Central memory CD8-positive, alpha-beta T cell (primary cell): Measurements from ENCODE around the gene NUCB1.
"Not testable (repeated sequence)": the region's sequence is repeated elsewhere in the genome, so short reads cannot be mapped to it uniquely, and the experiment has no call there.

ENCODE experiments used
- ATAC-seq: fragments of 150-1000 bp; cut with Tn5 transposase; replicated peaks from 2 replicates; pipeline ENCODE4 v1.10.0; 2022; ENCODE audit warnings: mild to moderate bottlenecking, moderate FRiP score, moderate number of reproducible peaks; ENCODE audit not compliant: poor library complexity, severe bottlenecking; ENCODE audit errors: extremely low read depth
- DNase-seq, 2 donors: peaks; one replicate each; pipeline ENCODE4 v3.0.0; 2021; ENCODE audit warnings: low spot score in 2 of 2
- H3K27ac Mint-ChIP-seq: one replicate; pipeline ENCODE4 v1.8.0; 2022; ENCODE audit warnings: low read depth, mild to moderate bottlenecking, moderate library complexity, mixed read lengths
- H3K27me3 Mint-ChIP-seq: one replicate; pipeline ENCODE4 v1.8.0; 2022; ENCODE audit warnings: mixed read lengths
- H3K36me3 Mint-ChIP-seq: one replicate; pipeline ENCODE4 v1.8.0; 2022; ENCODE audit warnings: mild to moderate bottlenecking, moderate library complexity, mixed read lengths; ENCODE audit not compliant: insufficient read depth
- H3K4me1 Mint-ChIP-seq: one replicate; pipeline ENCODE4 v1.8.0; 2022; ENCODE audit warnings: mixed read lengths
- H3K4me3 Mint-ChIP-seq: one replicate; pipeline ENCODE4 v1.8.0; 2022; ENCODE audit warnings: mild to moderate bottlenecking, moderate library complexity, mixed read lengths
- H3K9me3 Mint-ChIP-seq: one replicate; pipeline ENCODE4 v1.8.0; 2022; ENCODE audit warnings: mixed read lengths

NUCB1 gene

GRCh38 chr19:48900477-48901406 is 630 bp downstream of the NUCB1 start:
- H3K9me3 Mint-ChIP-seq: no peaks in the 10 kb centered on the region
- H3K27ac Mint-ChIP-seq: peak overlapping the region; percentile 97
- H3K4me1 Mint-ChIP-seq: peaks cover 38% of the 10 kb centered on the region
- DNase-seq (no peak), ATAC-seq (peak; percentile 24)
- H3K36me3 Mint-ChIP-seq: peaks cover 23% of the 10 kb centered on the region
- H3K27me3 Mint-ChIP-seq: peaks cover 11% of the 10 kb centered on the region
- H3K4me3 Mint-ChIP-seq: peak overlapping the region; percentile 97

GRCh38 chr19:48902291-48902690 is 2.2 kb downstream of the NUCB1 start:
- H3K27me3 Mint-ChIP-seq, H3K9me3 Mint-ChIP-seq, ATAC-seq, H3K27ac Mint-ChIP-seq, DNase-seq: not testable (repeated sequence)
- Mint-ChIP-seq H3K4me1 (peaks cover 31% of the 10 kb centered on the region), H3K4me3 (peak overlapping the region; percentile 97), H3K36me3 (peaks cover 33% of the 10 kb centered on the region)

GRCh38 chr19:48903788-48904187 is 3.7 kb downstream of the NUCB1 start:
- H3K4me3 Mint-ChIP-seq, H3K27ac Mint-ChIP-seq, DNase-seq, ATAC-seq, H3K9me3 Mint-ChIP-seq, H3K27me3 Mint-ChIP-seq: not testable (repeated sequence)
- Mint-ChIP-seq H3K36me3 (peaks cover 42% of the 10 kb centered on the region), H3K4me1 (peaks cover 31% of the 10 kb centered on the region)

- no peak overlapping the region for H3K4me3 Mint-ChIP-seq
- peaks cover 49% of the 10 kb centered on the region for H3K36me3 Mint-ChIP-seq
- no peak overlapping the region for H3K27ac Mint-ChIP-seq
- ATAC-seq (no peak), DNase-seq (no peak)
- H3K27me3 Mint-ChIP-seq: no peaks in the 10 kb centered on the region
- H3K4me1 Mint-ChIP-seq: peaks cover 19% of the 10 kb centered on the region
- no peaks in the 10 kb centered on the region for H3K9me3 Mint-ChIP-seq
Measured at GRCh38 chr19:48905664-48906063, 5.6 kb downstream of the NUCB1 start.

GRCh38 chr19:48906324-48906723 is 6.2 kb downstream of the NUCB1 start:
- DNase-seq (no peak), ATAC-seq (no peak)
- H3K4me3 Mint-ChIP-seq: no peak overlapping the region
- H3K9me3 Mint-ChIP-seq: no peaks in the 10 kb centered on the region
- H3K36me3 Mint-ChIP-seq: peaks cover 50% of the 10 kb centered on the region
- H3K4me1 Mint-ChIP-seq: peaks cover 14% of the 10 kb centered on the region
- H3K27me3 Mint-ChIP-seq: no peaks in the 10 kb centered on the region
- no peak overlapping the region for H3K27ac Mint-ChIP-seq

- DNase-seq (no peak), ATAC-seq (no peak)
- Mint-ChIP-seq H3K36me3 (peaks cover 56% of the 10 kb centered on the region), H3K27ac (no peak overlapping the region), H3K4me1 (peaks cover 2% of the 10 kb centered on the region), H3K27me3 (no peaks in the 10 kb centered on the region), H3K4me3 (no peak overlapping the region), H3K9me3 (no peaks in the 10 kb centered on the region)
Measured at GRCh38 chr19:48907671-48908070, 7.6 kb downstream of the NUCB1 start.

- H3K4me1 Mint-ChIP-seq, H3K27ac Mint-ChIP-seq, H3K27me3 Mint-ChIP-seq, DNase-seq, ATAC-seq, H3K9me3 Mint-ChIP-seq, H3K4me3 Mint-ChIP-seq: not testable (repeated sequence)
- H3K36me3 Mint-ChIP-seq: peaks cover 63% of the 10 kb centered on the region
Measured at GRCh38 chr19:48909424-48910077, 9.4 kb downstream of the NUCB1 start.

- Mint-ChIP-seq H3K27me3 (no peaks in the 10 kb centered on the region), H3K4me3 (no peak overlapping the region), H3K36me3 (peaks cover 60% of the 10 kb centered on the region), H3K4me1 (no peaks in the 10 kb centered on the region), H3K27ac (no peak overlapping the region), H3K9me3 (no peaks in the 10 kb centered on the region)
- no peak for ATAC-seq
- no peak for DNase-seq
Measured at GRCh38 chr19:48910803-48911202, 10.7 kb downstream of the NUCB1 start.

GRCh38 chr19:48913114-48913889 is 13.2 kb downstream of the NUCB1 start:
- peak overlapping the region; percentile 67 for H3K27ac Mint-ChIP-seq
- no peaks in the 10 kb centered on the region for H3K9me3 Mint-ChIP-seq
- peaks cover 51% of the 10 kb centered on the region for H3K36me3 Mint-ChIP-seq
- H3K4me3 Mint-ChIP-seq: no peak overlapping the region
- peak; percentile 70 for ATAC-seq
- DNase-seq: no peak
- H3K27me3 Mint-ChIP-seq: no peaks in the 10 kb centered on the region
- no peaks in the 10 kb centered on the region for H3K4me1 Mint-ChIP-seq

- H3K27ac Mint-ChIP-seq: peak overlapping the region; percentile 67
Measured at GRCh38 chr19:48914181-48914580, 14.1 kb downstream of the NUCB1 start.

GRCh38 chr19:48915757-48916156 is 15.6 kb downstream of the NUCB1 start:
- peaks cover 37% of the 10 kb centered on the region for H3K36me3 Mint-ChIP-seq
- H3K4me1 Mint-ChIP-seq: no peaks in the 10 kb centered on the region
- DNase-seq: no peak
- H3K9me3 Mint-ChIP-seq: no peaks in the 10 kb centered on the region
- ATAC-seq: no peak
- H3K4me3 Mint-ChIP-seq: no peak overlapping the region
- H3K27me3 Mint-ChIP-seq: no peaks in the 10 kb centered on the region
- no peak overlapping the region for H3K27ac Mint-ChIP-seq

More at GRCh38 chr19:48914181-48914580, 14.1 kb downstream of the NUCB1 start:
- H3K36me3 Mint-ChIP-seq: peaks cover 47% of the 10 kb centered on the region
- H3K27me3 Mint-ChIP-seq: no peaks in the 10 kb centered on the region
- ATAC-seq (no peak), DNase-seq (no peak)
- no peaks in the 10 kb centered on the region for H3K4me1 Mint-ChIP-seq
- no peak overlapping the region for H3K4me3 Mint-ChIP-seq
- no peaks in the 10 kb centered on the region for H3K9me3 Mint-ChIP-seq

- ATAC-seq: no peak
- no peak overlapping the region for H3K4me3 Mint-ChIP-seq
- H3K36me3 Mint-ChIP-seq: peaks cover 29% of the 10 kb centered on the region
- no peak for DNase-seq
- H3K9me3 Mint-ChIP-seq: no peaks in the 10 kb centered on the region
- H3K27ac Mint-ChIP-seq: no peak overlapping the region
- no peaks in the 10 kb centered on the region for H3K4me1 Mint-ChIP-seq
- no peaks in the 10 kb centered on the region for H3K27me3 Mint-ChIP-seq
Measured at GRCh38 chr19:48918071-48918470, 18.0 kb downstream of the NUCB1 start.
